PC-3 (cell line): ENCODE data around the gene PPP1CC. TPM values are rescaled to one million over a fixed set of nuclear protein-coding genes. Genes with fewer than 3 reads are reported as not detected.

Experiments
- ATAC-seq: fragments of 200-7000 bp; cut with Tn5 transposase; 2 replicates; pipeline ENCODE4 v1.9.1; 2020; ENCODE audit warnings: mild to moderate bottlenecking, moderate library complexity
- BruUV-seq: library from RNA; stranded (reverse); fragments of 400-500 nt; replicated peaks from 2 replicates; lab custom pipeline; 2021; lab: Mats Ljungman, UMichigan
- CTCF ChIA-PET: fragments of 300-600 bp; sonication (Branson Sonifier 250); formaldehyde crosslinking; loops from one replicate; lab custom pipeline; 2022; ENCODE audit warnings: antibody characterized with exemption; lab: Charles Lee
- POLR2A ChIA-PET: fragments of 300-600 bp; sonication (Branson Sonifier 250); formaldehyde crosslinking; loops from one replicate; lab custom pipeline; 2022; ENCODE audit warnings: antibody characterized with exemption; ENCODE audit not compliant: unreplicated experiment; lab: Charles Lee
- DNase-seq: peaks from one replicate; pipeline ENCODE4 v3.0.0-alpha.2; 2015
- H2AFZ ChIP-seq: fragments of 300-600 bp; sonication (generic); 2 replicates; pipeline ENCODE4 v1.6.0; 2016; ENCODE audit warnings: antibody characterized with exemption, low read length
- H3F3A ChIP-seq: fragments of 300-600 bp; sonication (generic); one replicate; pipeline ENCODE4 v1.6.0; 2017; ENCODE audit warnings: antibody characterized with exemption, low read length, control low read depth, mild to moderate bottlenecking; ENCODE audit not compliant: unreplicated experiment
- H3K27ac ChIP-seq: fragments of 300-600 bp; sonication (generic); 2 replicates; pipeline ENCODE4 v1.5.1; 2016; ENCODE audit warnings: mild to moderate bottlenecking, low read length
- H3K27me3 ChIP-seq: fragments of 300-600 bp; sonication (generic); 2 replicates; pipeline ENCODE4 v1.6.1; 2016; ENCODE audit warnings: low read length, mixed read lengths
- H3K36me3 ChIP-seq: fragments of 300-600 bp; sonication (generic); 2 replicates; pipeline ENCODE4 v1.6.1; 2016; ENCODE audit warnings: low read depth, mixed run types, low read length, mixed read lengths
- H3K4me1 ChIP-seq: fragments of 300-600 bp; sonication (generic); 2 replicates; pipeline ENCODE4 v1.5.1; 2016; ENCODE audit warnings: low read length; ENCODE audit not compliant: insufficient read depth
- H3K4me2 ChIP-seq: fragments of 300-600 bp; sonication (generic); 2 replicates; pipeline ENCODE4 v1.6.0; 2016; ENCODE audit warnings: low read length
- H3K4me3 ChIP-seq: fragments of 300-600 bp; sonication (generic); 2 replicates; pipeline ENCODE4 v1.5.1; 2016; ENCODE audit warnings: mild to moderate bottlenecking, low read length, mixed read lengths
- H3K79me2 ChIP-seq: fragments of 300-600 bp; sonication (generic); 2 replicates; pipeline ENCODE4 v1.6.1; 2017; ENCODE audit warnings: low read length, mixed read lengths
- H3K9ac ChIP-seq: fragments of 300-600 bp; sonication (generic); 2 replicates; pipeline ENCODE4 v1.6.0; 2016; ENCODE audit warnings: mild to moderate bottlenecking, low read length
- H3K9me2 ChIP-seq: fragments of 300-600 bp; sonication (generic); replicated peaks from 2 replicates; pipeline ENCODE4 v1.6.1; 2016; ENCODE audit warnings: mixed run types, low read length, mixed read lengths
- H3K9me3 ChIP-seq: fragments of 300-600 bp; sonication (generic); 2 replicates; pipeline ENCODE4 v1.6.1; 2016; ENCODE audit warnings: low read length, mixed read lengths
- H4K20me1 ChIP-seq: fragments of 300-600 bp; sonication (generic); 2 replicates; pipeline ENCODE4 v1.6.1; 2016; ENCODE audit warnings: low read length, mixed read lengths
- EZH2 ChIP-seq: fragments of 300-600 bp; sonication (generic); IDR thresholded peaks from one replicate; pipeline ENCODE4 v1.6.1; 2017; ENCODE audit warnings: antibody characterized with exemption, mild to moderate bottlenecking, low read length; ENCODE audit not compliant: unreplicated experiment
- EZH2phosphoT487 ChIP-seq: fragments of 300-600 bp; sonication (generic); IDR thresholded peaks from 2 replicates; pipeline ENCODE4 v1.6.1; 2018; ENCODE audit warnings: mild to moderate bottlenecking, antibody characterized with exemption, low read length, borderline replicate concordance
- intact Hi-C: fragments of 100-400 bp; cut with micrococcal nuclease; formaldehyde crosslinking; loops from 2 replicates; pipeline ENCODE4 v1.9.0; 2023
- total RNA-seq: library from RNA; depleted of rRNA; stranded (reverse); fragments of >200 nt; gene quantifications from 2 replicates; pipeline ENCODE4 v1.2.3, GENCODE V29; 2014
- TF ChIP-seq, protein P1 (sequence below): fragments of 300-600 bp; sonication (generic); conservative IDR thresholded peaks from 2 replicates; pipeline ENCODE4 v1.5.1; 2017; ENCODE audit warnings: antibody characterized with exemption, low read depth, mild to moderate bottlenecking, low read length

The PPP1CC gene
- total RNA-seq, 1 experiment from 2014 or later = 204 TPM

DNA sequence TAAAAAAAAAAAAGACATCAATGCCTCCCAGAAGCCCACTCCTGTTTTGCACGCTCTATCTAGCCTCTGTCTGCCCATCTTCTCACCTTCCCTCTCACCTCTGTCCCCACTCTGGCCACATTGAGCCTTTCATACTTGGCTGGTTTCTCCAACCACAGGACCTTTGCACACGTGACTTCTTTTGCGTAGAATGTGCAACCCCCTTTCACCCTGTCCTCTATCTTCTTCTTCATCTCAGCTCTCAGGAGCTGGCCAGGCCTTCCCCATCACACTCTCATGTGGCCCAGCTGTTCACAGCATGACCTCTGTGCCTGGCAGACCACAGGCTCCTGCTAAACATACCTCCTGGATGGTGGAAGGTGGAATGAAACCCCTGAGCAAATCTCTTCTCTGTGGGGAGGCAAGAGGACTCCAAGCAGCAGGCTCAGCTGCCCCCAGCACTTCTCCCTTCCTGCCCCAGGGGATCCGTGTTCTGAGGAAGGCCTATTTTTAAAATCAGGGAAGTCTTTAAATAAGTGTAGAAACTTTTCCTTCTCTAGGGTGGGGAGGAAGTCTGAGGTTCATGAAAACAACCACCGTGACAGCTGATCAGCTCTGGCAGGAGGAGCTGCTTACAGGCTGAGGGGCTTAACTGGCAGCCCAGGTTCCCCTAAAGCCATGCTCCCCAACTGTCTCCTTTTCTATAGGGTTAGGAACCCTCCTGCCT is 65.3 kb downstream of the PPP1CC start:
- intact Hi-C loops = no loop called here
- Histone ChIP-seq H3K9me2 (no peaks in the 10 kb centered on the region), H3K9me3 (no peaks in the 10 kb centered on the region), H4K20me1 (no peaks in the 10 kb centered on the region), H3K27ac (no peak overlapping the region), H3K27me3 (no peaks in the 10 kb centered on the region), H3K4me1 (no peaks in the 10 kb centered on the region), H3K36me3 (no peaks in the 10 kb centered on the region), H3F3A (no peaks in the 10 kb centered on the region), H3K4me2 (no peak overlapping the region), H3K9ac (no peak overlapping the region), H3K4me3 (no peak overlapping the region), H2AFZ (no peak overlapping the region), H3K79me2 (no peaks in the 10 kb centered on the region)
- BruUV-seq = no TSS peak
- ChIA-PET POLR2A (no interaction called here), CTCF (no interaction called here)
- no peak for ATAC-seq
- TF ChIP-seq EZH2phosphoT487 (no peak), EZH2 (no peak)
- TF ChIP-seq, protein P1, sequence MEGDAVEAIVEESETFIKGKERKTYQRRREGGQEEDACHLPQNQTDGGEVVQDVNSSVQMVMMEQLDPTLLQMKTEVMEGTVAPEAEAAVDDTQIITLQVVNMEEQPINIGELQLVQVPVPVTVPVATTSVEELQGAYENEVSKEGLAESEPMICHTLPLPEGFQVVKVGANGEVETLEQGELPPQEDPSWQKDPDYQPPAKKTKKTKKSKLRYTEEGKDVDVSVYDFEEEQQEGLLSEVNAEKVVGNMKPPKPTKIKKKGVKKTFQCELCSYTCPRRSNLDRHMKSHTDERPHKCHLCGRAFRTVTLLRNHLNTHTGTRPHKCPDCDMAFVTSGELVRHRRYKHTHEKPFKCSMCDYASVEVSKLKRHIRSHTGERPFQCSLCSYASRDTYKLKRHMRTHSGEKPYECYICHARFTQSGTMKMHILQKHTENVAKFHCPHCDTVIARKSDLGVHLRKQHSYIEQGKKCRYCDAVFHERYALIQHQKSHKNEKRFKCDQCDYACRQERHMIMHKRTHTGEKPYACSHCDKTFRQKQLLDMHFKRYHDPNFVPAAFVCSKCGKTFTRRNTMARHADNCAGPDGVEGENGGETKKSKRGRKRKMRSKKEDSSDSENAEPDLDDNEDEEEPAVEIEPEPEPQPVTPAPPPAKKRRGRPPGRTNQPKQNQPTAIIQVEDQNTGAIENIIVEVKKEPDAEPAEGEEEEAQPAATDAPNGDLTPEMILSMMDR = no peak
- no peak for DNase-seq

DNA sequence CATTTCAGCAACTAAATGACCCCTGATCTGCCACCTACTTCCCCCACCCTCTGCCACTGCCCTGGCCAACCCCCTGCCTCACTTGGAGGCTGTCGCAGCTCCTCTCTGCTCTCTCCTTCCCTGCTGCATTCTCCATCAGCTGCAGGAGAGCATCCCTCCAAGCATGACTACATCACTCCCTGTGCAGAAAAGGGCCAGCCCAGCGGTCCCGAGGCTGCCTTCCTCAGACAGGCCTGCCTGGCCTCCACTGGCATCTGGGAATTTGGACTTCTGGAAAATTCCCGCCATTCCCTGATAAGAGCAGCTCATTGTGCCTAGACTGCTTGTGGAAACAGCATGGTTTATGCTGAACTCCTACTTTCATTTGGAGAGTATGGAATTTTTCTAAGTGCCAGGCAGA is 66.5 kb downstream of the PPP1CC start:
- H3K79me2 ChIP-seq = no peaks in the 10 kb centered on the region
- intact Hi-C loops = no loop called here
- DNase-seq (no peak), ATAC-seq (no peak)
- H3K4me1 ChIP-seq = no peaks in the 10 kb centered on the region
- no TSS peak for BruUV-seq
- no peaks in the 10 kb centered on the region for H3K27me3 ChIP-seq
- no peaks in the 10 kb centered on the region for H3K36me3 ChIP-seq
- TF ChIP-seq EZH2phosphoT487 = no peak
- TF ChIP-seq, protein P1 = no peak
- no peak for TF ChIP-seq EZH2
- ChIA-PET POLR2A (no interaction called here), CTCF (interaction anchor here (0.6 kb wide), 1 partner anchor 53 kb away, joined by 3 read pairs; no protein-coding TSS in a partner anchor)
- H3K9me3 ChIP-seq = no peaks in the 10 kb centered on the region
- no peaks in the 10 kb centered on the region for H3K9me2 ChIP-seq
- no peak overlapping the region for H3K27ac ChIP-seq
- no peak overlapping the region for H2AFZ ChIP-seq
- H3K4me3 ChIP-seq = no peak overlapping the region
- no peak overlapping the region for H3K9ac ChIP-seq
- H4K20me1 ChIP-seq = no peaks in the 10 kb centered on the region
- no peak overlapping the region for H3K4me2 ChIP-seq
- no peaks in the 10 kb centered on the region for H3F3A ChIP-seq

DNA sequence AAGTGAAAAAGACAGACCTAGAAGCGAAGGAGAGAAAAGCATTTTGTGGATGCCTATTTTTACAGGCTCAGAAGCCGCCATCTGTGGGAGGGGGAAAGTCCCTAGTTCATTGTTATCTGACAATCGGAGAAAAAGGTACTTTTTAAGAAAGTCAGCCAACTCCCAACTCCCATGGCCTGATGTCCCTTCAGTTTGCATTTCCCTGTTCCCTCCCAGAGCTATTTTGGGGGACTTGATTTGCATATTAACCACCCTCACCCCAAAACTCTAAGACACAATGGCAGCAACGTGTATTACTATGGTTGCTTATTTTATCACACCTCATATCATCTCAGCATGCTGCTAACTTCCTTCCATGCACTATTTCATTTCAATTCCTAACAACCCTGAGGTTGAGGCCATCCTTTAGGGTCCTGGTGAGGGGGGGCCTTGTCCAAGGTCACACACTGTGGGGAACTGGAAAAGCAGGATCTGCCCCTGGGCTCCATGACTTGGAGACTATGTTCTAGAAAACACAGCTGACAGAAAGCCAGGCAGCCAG is 72.5 kb downstream of the PPP1CC start:
- no peak overlapping the region for H3K27ac ChIP-seq
- no peak overlapping the region for H3K4me3 ChIP-seq
- DNase-seq (no peak), ATAC-seq (no peak)
- H2AFZ ChIP-seq = no peak overlapping the region
- H3F3A ChIP-seq = no peaks in the 10 kb centered on the region
- H4K20me1 ChIP-seq = no peaks in the 10 kb centered on the region
- H3K9me3 ChIP-seq = peaks cover 5% of the 10 kb centered on the region; the same call in 1 of the 2 replicates
- no peak overlapping the region for H3K4me2 ChIP-seq
- H3K9ac ChIP-seq = no peak overlapping the region
- POLR2A ChIA-PET = no interaction called here
- intact Hi-C loops = no loop called here
- H3K27me3 ChIP-seq = no peaks in the 10 kb centered on the region
- TF ChIP-seq EZH2 (no peak), EZH2phosphoT487 (no peak)
- TF ChIP-seq, protein P1 = no peak
- no TSS peak for BruUV-seq
- CTCF ChIA-PET = no interaction called here
- H3K79me2 ChIP-seq = no peaks in the 10 kb centered on the region
- no peaks in the 10 kb centered on the region for H3K4me1 ChIP-seq
- no peaks in the 10 kb centered on the region for H3K9me2 ChIP-seq
- no peaks in the 10 kb centered on the region for H3K36me3 ChIP-seq
